ENCODE measurements around the gene SETBP1.

Gene SETBP1

DNA sequence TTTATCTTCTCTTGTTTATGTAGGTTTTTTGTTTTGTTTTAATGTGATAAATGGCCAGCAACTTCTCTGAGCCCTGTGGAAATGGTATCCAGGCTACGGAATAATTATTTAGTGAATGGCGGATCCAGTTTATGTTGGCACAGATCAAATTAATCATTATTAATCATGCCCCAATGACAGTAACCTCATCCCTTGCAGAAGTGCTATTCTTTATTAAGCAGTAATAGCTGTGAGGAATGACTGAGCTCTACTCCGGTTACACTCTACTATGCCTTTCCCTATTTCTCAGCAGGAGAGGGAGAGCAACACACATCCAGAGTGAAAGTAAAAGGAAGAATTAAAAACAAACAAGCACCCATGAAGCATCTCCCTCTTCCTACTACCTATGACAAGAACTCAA, 84.8 kb downstream of the SETBP1 start:
- Histone ChIP-seq H3K4me3 (ENCODE audit: low read depth, low read length) (no peak overlapping the region), H3K4me2 (ENCODE audit: low read length) (no peak overlapping the region), H2AK5ac (ENCODE audit: low read length) (no peak overlapping the region), H3K4ac (ENCODE audit: low read depth, low read length) (no peak overlapping the region), H3K79me2 (ENCODE audit: control insufficient read depth, insufficient read depth, low read length, poor library complexity) (no peaks in the 10 kb centered on the region), H4K8ac (ENCODE audit: low read depth, low read length) (no peak overlapping the region), H2BK5ac (ENCODE audit: low read depth, low read length, poor library complexity) (no peak overlapping the region), H3K4me1 (ENCODE audit: control insufficient read depth in 1 of 2, insufficient read depth in 2 of 2, low read length in 2 of 2) (peaks cover 3 to 6% of the 10 kb centered on the region in 2 experiments), H4K91ac (ENCODE audit: low read depth, low read length) (no peak overlapping the region), H2AFZ (ENCODE audit: insufficient read depth, low read length, poor library complexity) (no peak overlapping the region), H3K14ac (ENCODE audit: low read length) (no peak overlapping the region), H3K27ac (ENCODE audit: low read depth, low read length) (no peak overlapping the region), H3K79me1 (ENCODE audit: low read length) (no peaks in the 10 kb centered on the region), H3K18ac (ENCODE audit: low read length) (no peak overlapping the region), H2BK120ac (ENCODE audit: insufficient read depth, low read length, poor library complexity) (no peak overlapping the region), H3K9ac (ENCODE audit: low read length) (no peak overlapping the region), H3K36me3 (ENCODE audit: control insufficient read depth in 1 of 2, insufficient read depth in 2 of 2, low read length in 2 of 2) (no peaks in the 10 kb centered on the region), H3K23ac (ENCODE audit: low read length) (no peak overlapping the region), H3K27me3 (ENCODE audit: insufficient read depth, low read length) (no peaks in the 10 kb centered on the region), H4K12ac (ENCODE audit: low read depth, low read length) (no peak overlapping the region), H2BK12ac (ENCODE audit: low read length) (no peak overlapping the region), H3K9me3 (ENCODE audit: insufficient read depth, low read depth, low read length) (no peaks in the 10 kb centered on the region)
- no CpG with 5 or more reads among the region's 3 CpGs for WGBS (ENCODE audit: extremely low coverage, insufficient coverage, insufficient read length)
- no peak for DNase-seq

DNA sequence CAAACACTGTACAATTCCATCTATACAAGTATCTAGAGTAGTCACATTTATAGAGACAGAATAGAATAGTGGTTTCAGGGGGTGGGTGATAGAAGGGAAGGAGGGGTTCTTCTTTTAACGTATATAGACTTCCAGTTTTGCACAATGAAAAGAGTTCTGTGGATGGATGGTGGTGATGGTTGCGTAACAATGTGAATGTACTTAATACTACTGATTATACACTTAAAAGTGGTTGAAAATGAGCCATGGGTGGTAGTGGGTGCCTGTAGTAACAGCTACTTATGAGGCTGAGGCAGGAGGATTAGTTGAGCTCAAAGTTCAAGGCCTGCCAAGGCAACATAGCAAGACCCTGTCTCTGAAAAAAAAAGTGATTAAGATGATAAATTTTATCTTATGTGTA, 85.8 kb downstream of the SETBP1 start:
- Histone ChIP-seq H4K8ac (ENCODE audit: low read depth, low read length) (no peak overlapping the region), H3K23ac (ENCODE audit: low read length) (no peak overlapping the region), H3K79me2 (ENCODE audit: control insufficient read depth, insufficient read depth, low read length, poor library complexity) (no peaks in the 10 kb centered on the region), H3K14ac (ENCODE audit: low read length) (no peak overlapping the region), H2BK5ac (ENCODE audit: low read depth, low read length, poor library complexity) (no peak overlapping the region), H2AK5ac (ENCODE audit: low read length) (no peak overlapping the region), H3K79me1 (ENCODE audit: low read length) (peaks cover 2% of the 10 kb centered on the region), H3K9me3 (ENCODE audit: insufficient read depth, low read depth, low read length) (no peaks in the 10 kb centered on the region), H3K27me3 (ENCODE audit: insufficient read depth, low read length) (no peaks in the 10 kb centered on the region), H3K27ac (ENCODE audit: low read depth, low read length) (no peak overlapping the region), H4K12ac (ENCODE audit: low read depth, low read length) (no peak overlapping the region), H2AFZ (ENCODE audit: insufficient read depth, low read length, poor library complexity) (no peak overlapping the region), H3K9ac (ENCODE audit: low read length) (no peak overlapping the region), H3K4me2 (ENCODE audit: low read length) (no peak overlapping the region), H2BK12ac (ENCODE audit: low read length) (no peak overlapping the region), H3K4me1 (ENCODE audit: control insufficient read depth in 1 of 2, insufficient read depth in 2 of 2, low read length in 2 of 2) (peaks cover 10 to 12% of the 10 kb centered on the region in 2 experiments), H3K4ac (ENCODE audit: low read depth, low read length) (no peak overlapping the region), H3K36me3 (ENCODE audit: control insufficient read depth in 1 of 2, insufficient read depth in 2 of 2, low read length in 2 of 2) (no peaks in the 10 kb centered on the region), H4K91ac (ENCODE audit: low read depth, low read length) (no peak overlapping the region), H3K4me3 (ENCODE audit: low read depth, low read length) (no peak overlapping the region), H2BK120ac (ENCODE audit: insufficient read depth, low read length, poor library complexity) (no peak overlapping the region), H3K18ac (ENCODE audit: low read length) (no peak overlapping the region)
- no peak for DNase-seq
- no CpG with 5 or more reads among the region's 2 CpGs for WGBS (ENCODE audit: extremely low coverage, insufficient coverage, insufficient read length)

DNA sequence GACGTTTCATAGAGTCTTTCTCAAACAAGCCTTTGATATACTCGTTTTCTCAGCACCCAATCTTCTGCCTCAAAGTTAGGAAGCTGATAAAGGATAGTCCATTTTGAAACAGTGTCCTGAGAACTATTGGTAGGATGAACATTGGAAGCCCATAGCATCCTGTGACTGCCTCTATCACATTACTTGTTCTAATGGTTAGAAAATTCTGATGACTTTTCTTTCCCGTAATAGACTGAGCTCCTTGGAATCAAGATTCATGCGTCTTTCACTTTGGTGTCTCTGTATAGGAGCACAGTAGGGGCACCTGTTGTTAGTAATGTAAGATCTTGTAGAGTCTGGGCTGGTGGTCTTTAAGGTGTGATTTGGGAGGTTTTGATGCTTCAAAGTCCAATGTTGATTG, 87.1 kb downstream of the SETBP1 start:
- no peak overlapping the region for H3K9ac ChIP-seq (ENCODE audit: low read length)
- H3K4me1 ChIP-seq (ENCODE audit: control insufficient read depth in 1 of 2, insufficient read depth in 2 of 2, low read length in 2 of 2), result peaks cover 10 to 16% of the 10 kb centered on the region in 2 experiments
- no peaks in the 10 kb centered on the region for H3K9me3 ChIP-seq (ENCODE audit: insufficient read depth, low read depth, low read length)
- no peak overlapping the region for H2AFZ ChIP-seq (ENCODE audit: insufficient read depth, low read length, poor library complexity)
- H3K4ac ChIP-seq (ENCODE audit: low read depth, low read length), result no peak overlapping the region
- H2BK12ac ChIP-seq (ENCODE audit: low read length), result no peak overlapping the region
- no peak for DNase-seq
- no peak overlapping the region for H3K23ac ChIP-seq (ENCODE audit: low read length)
- H3K27me3 ChIP-seq (ENCODE audit: insufficient read depth, low read length), result no peaks in the 10 kb centered on the region
- peaks cover 5% of the 10 kb centered on the region for H3K79me1 ChIP-seq (ENCODE audit: low read length)
- H3K36me3 ChIP-seq (ENCODE audit: control insufficient read depth in 1 of 2, insufficient read depth in 2 of 2, low read length in 2 of 2), result no peaks in the 10 kb centered on the region
- H4K91ac ChIP-seq (ENCODE audit: low read depth, low read length), result no peak overlapping the region
- no peak overlapping the region for H4K12ac ChIP-seq (ENCODE audit: low read depth, low read length)
- H3K27ac ChIP-seq (ENCODE audit: low read depth, low read length), result no peak overlapping the region
- H4K8ac ChIP-seq (ENCODE audit: low read depth, low read length), result no peak overlapping the region
- no peaks in the 10 kb centered on the region for H3K79me2 ChIP-seq (ENCODE audit: control insufficient read depth, insufficient read depth, low read length, poor library complexity)
- no CpG with 5 or more reads among the region's 4 CpGs for WGBS (ENCODE audit: extremely low coverage, insufficient coverage, insufficient read length)
- no peak overlapping the region for H3K4me3 ChIP-seq (ENCODE audit: low read depth, low read length)
- H3K14ac ChIP-seq (ENCODE audit: low read length), result no peak overlapping the region
- no peak overlapping the region for H2AK5ac ChIP-seq (ENCODE audit: low read length)
- no peak overlapping the region for H2BK5ac ChIP-seq (ENCODE audit: low read depth, low read length, poor library complexity)
- no peak overlapping the region for H2BK120ac ChIP-seq (ENCODE audit: insufficient read depth, low read length, poor library complexity)
- no peak overlapping the region for H3K18ac ChIP-seq (ENCODE audit: low read length)
- no peak overlapping the region for H3K4me2 ChIP-seq (ENCODE audit: low read length)

DNA sequence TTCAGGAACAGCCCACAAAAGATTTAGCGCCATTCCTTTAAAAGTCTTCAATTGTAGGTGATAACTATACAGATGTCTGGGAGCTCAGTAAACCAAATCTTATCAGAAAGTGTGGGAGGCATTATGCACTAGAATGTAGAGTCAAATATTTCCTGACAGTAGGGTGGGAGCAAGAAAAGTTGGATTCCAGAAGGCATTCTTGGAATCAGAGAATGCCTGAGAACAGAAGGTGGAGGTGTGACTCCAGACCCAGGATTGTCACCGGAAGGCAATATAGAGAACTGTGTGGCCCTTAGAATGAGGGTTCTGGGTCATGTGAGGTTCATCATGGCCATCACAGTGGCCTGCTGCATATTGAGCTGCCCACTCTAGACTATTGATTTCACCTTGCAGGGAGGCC, 90.0 kb downstream of the SETBP1 start:
- no peak overlapping the region for H2BK12ac ChIP-seq (ENCODE audit: low read length)
- H3K18ac ChIP-seq (ENCODE audit: low read length), result peak overlapping the region; percentile 51
- no peaks in the 10 kb centered on the region for H3K79me2 ChIP-seq (ENCODE audit: control insufficient read depth, insufficient read depth, low read length, poor library complexity)
- no peak overlapping the region for H3K9ac ChIP-seq (ENCODE audit: low read length)
- H2BK5ac ChIP-seq (ENCODE audit: low read depth, low read length, poor library complexity), result no peak overlapping the region
- no peak overlapping the region for H3K27ac ChIP-seq (ENCODE audit: low read depth, low read length)
- WGBS (ENCODE audit: extremely low coverage, insufficient coverage, insufficient read length), result no CpG with 5 or more reads among the region's 2 CpGs
- no peak overlapping the region for H4K91ac ChIP-seq (ENCODE audit: low read depth, low read length)
- no peak overlapping the region for H4K12ac ChIP-seq (ENCODE audit: low read depth, low read length)
- H2BK120ac ChIP-seq (ENCODE audit: insufficient read depth, low read length, poor library complexity), result no peak overlapping the region
- H2AK5ac ChIP-seq (ENCODE audit: low read length), result peak overlapping the region; percentile 19
- H3K14ac ChIP-seq (ENCODE audit: low read length), result no peak overlapping the region
- no peak overlapping the region for H3K4me2 ChIP-seq (ENCODE audit: low read length)
- H3K23ac ChIP-seq (ENCODE audit: low read length), result no peak overlapping the region
- H3K4ac ChIP-seq (ENCODE audit: low read depth, low read length), result peak overlapping the region; percentile 23
- no peaks in the 10 kb centered on the region for H3K27me3 ChIP-seq (ENCODE audit: insufficient read depth, low read length)
- H2AFZ ChIP-seq (ENCODE audit: insufficient read depth, low read length, poor library complexity), result no peak overlapping the region
- no peak overlapping the region for H3K4me3 ChIP-seq (ENCODE audit: low read depth, low read length)
- peak overlapping the region; percentile 16 for H4K8ac ChIP-seq (ENCODE audit: low read depth, low read length)
- DNase-seq, result peak in 1 of 2 donors; percentile 91
- no peaks in the 10 kb centered on the region for H3K9me3 ChIP-seq (ENCODE audit: insufficient read depth, low read depth, low read length)
- peaks cover 5% of the 10 kb centered on the region for H3K79me1 ChIP-seq (ENCODE audit: low read length)
- H3K36me3 ChIP-seq (ENCODE audit: control insufficient read depth in 1 of 2, insufficient read depth in 2 of 2, low read length in 2 of 2), result no peaks in the 10 kb centered on the region
- peaks cover 13 to 16% of the 10 kb centered on the region in 2 experiments for H3K4me1 ChIP-seq (ENCODE audit: control insufficient read depth in 1 of 2, insufficient read depth in 2 of 2, low read length in 2 of 2)
